ENCODE results near the gene ENTPD2. TPM values are rescaled to one million over a fixed set of nuclear protein-coding genes. Genes with fewer than 3 reads are reported as not detected.

The ENTPD2 gene
- total RNA-seq, 1 donor from 2014 or later, result 5.2 TPM

DNA sequence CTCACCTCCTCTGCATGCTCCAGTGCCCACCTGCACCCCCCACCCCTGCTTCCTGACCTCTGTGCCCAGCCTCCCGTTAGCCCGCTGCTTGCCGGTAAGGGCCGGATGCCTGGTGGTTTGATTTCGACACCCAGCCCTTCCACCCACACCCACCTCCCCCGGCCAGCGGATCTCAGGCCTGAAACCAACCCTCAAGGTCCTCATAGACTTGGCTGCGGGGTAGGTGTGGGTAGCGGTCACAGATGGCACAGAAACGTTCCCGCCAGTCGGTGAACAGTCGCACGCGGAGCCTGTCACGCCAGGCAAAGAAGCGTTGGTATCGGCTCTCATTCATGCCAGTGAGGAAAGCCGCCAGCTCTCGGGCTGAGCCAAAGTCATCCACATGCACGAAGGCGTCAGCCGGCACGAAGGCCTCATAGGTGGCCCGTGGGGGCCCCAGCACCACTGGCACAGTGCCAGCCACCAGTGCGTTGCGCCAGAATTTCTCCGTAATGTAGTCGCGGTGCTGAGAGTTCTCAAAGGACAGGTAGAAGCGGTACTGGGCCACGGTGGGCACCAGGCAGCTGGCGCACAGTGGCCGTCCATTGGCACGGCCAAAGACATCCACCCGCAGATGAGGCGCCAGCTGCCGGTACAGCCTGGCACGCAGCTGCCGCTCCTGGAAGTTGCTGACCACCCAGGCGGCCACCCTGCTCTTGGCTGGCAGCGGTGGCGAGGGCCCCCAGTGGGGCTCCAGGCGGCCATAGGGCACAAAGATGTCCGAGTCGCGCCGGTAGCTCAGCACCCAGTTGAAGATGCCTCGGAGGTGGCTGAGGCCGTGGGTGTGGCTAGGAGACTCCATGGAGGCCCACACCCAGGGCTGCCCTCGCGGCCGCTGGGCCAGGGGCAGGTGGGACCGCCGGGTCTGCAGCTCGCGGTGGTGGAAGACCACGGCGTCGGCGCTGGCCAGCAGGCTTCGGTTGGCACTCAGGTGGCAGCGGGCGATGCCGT lies 23.0 kb downstream of the ENTPD2 start:
- H3K27me3 Mint-ChIP-seq (ENCODE audit: low read depth), result no peaks in the 10 kb centered on the region
- DNase-seq (ENCODE audit: low spot score in 2 of 2, unreplicated experiment in 2 of 2), result no peak

DNA sequence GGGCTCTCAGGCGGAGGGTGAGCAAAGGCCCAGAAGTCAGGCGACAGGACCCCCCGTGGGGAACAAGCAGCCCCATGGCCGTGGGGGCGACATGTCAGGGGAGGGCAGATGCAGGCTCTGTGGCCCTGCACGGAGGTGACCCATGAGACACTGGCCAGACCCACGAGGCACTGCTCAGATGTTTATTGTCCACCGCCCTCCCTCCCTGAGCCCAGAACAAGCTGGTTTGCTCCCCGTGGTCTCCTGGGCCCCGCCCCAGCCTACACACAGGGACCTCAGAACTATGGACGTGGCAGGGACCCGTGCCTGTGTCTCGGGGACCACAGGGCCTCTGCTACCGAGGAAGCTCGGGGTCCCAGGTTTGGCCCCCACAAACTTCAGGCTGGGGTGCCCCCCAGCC lies 23.9 kb downstream of the ENTPD2 start:
- no peak for TF ChIP-seq CTCF (IDR thresholded peaks at IDR 0.05; ENCODE audit: unreplicated experiment)
- no peaks in the 10 kb centered on the region for H3K27me3 Mint-ChIP-seq (ENCODE audit: low read depth)
- H3K4me1 Mint-ChIP-seq, result peaks cover 8% of the 10 kb centered on the region
- no peak overlapping the region for H3K4me3 Mint-ChIP-seq
- H3K27ac Mint-ChIP-seq, result no peak overlapping the region
- H3K36me3 Mint-ChIP-seq, result no peaks in the 10 kb centered on the region
- no peak for DNase-seq (ENCODE audit: low spot score in 2 of 2, unreplicated experiment in 2 of 2)
- H3K9me3 Mint-ChIP-seq, result no peaks in the 10 kb centered on the region

More for the DNA sequence above, 23.0 kb downstream of the ENTPD2 start:
- H3K27ac Mint-ChIP-seq, result no peak overlapping the region
- TF ChIP-seq CTCF (IDR thresholded peaks at IDR 0.05; ENCODE audit: unreplicated experiment), result no peak
- H3K4me1 Mint-ChIP-seq, result peaks cover 8% of the 10 kb centered on the region
- no peaks in the 10 kb centered on the region for H3K9me3 Mint-ChIP-seq
- no peak overlapping the region for H3K4me3 Mint-ChIP-seq
- no peaks in the 10 kb centered on the region for H3K36me3 Mint-ChIP-seq

GRCh38 chr9:137029058-137029936 lies 24.6 kb downstream of the ENTPD2 start:
- Mint-ChIP-seq H3K36me3 (no peaks in the 10 kb centered on the region), H3K4me1 (peaks cover 8% of the 10 kb centered on the region), H3K4me3 (peak overlapping the region; percentile 68), H3K27me3 (ENCODE audit: low read depth) (no peaks in the 10 kb centered on the region), H3K27ac (no peak overlapping the region), H3K9me3 (no peaks in the 10 kb centered on the region)
- DNase-seq (ENCODE audit: low spot score in 2 of 2, unreplicated experiment in 2 of 2), result peak; percentile 45 to 81
- peak; percentile 85 for TF ChIP-seq CTCF (IDR thresholded peaks at IDR 0.05; ENCODE audit: unreplicated experiment)

- peaks cover 8% of the 10 kb centered on the region for H3K4me1 Mint-ChIP-seq
- H3K4me3 Mint-ChIP-seq, result peak overlapping the region; percentile 68
- DNase-seq (ENCODE audit: low spot score in 2 of 2, unreplicated experiment in 2 of 2), result peak; percentile 59 to 72
- H3K27ac Mint-ChIP-seq, result no peak overlapping the region
- H3K36me3 Mint-ChIP-seq, result no peaks in the 10 kb centered on the region
- TF ChIP-seq CTCF (IDR thresholded peaks at IDR 0.05; ENCODE audit: unreplicated experiment), result no peak
- no peaks in the 10 kb centered on the region for H3K9me3 Mint-ChIP-seq
- H3K27me3 Mint-ChIP-seq (ENCODE audit: low read depth), result no peaks in the 10 kb centered on the region
Observed at GRCh38 chr9:137028263-137029057, 25.4 kb downstream of the ENTPD2 start.
